HG03342 (cell line): ENCODE data around the gene STARD4.

Source experiments
- ATAC-seq: cut with Tn5 transposase; IDR thresholded peaks from one replicate; pipeline ENCODE4 v1.9.1; 2021; ENCODE audit warnings: mild to moderate bottlenecking, moderate library complexity; ENCODE audit not compliant: unreplicated experiment

STARD4 gene

DNA sequence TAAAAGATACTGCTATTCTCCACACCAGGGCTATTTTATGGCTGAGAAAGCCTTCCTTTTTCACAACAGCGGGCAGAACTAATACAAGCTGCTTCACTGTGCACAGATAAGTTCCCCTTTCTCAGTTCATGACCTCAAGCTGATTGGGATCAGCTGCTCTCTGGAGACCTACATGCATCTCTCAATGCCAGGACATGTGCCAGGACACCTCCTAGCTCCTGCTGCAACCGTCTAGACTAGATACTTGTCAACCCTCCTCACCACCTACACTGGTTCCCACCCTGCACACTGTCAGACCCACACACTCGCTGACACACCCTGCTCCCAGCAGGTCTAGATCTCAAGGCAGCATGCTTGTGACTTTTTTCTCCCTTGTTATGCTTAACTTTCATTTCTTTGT, 39.8 kb downstream of the STARD4 start:
- peak; percentile 55 for ATAC-seq

GRCh38 chr5:111472096-111472495, 40.2 kb downstream of the STARD4 start:
- ATAC-seq: no peak

GRCh38 chr5:111469903-111470302, 42.4 kb downstream of the STARD4 start:
- no peak for ATAC-seq

- no peak for ATAC-seq
These were observed 42.9 kb downstream of the STARD4 start for GRCh38 chr5:111469293-111469896.

DNA sequence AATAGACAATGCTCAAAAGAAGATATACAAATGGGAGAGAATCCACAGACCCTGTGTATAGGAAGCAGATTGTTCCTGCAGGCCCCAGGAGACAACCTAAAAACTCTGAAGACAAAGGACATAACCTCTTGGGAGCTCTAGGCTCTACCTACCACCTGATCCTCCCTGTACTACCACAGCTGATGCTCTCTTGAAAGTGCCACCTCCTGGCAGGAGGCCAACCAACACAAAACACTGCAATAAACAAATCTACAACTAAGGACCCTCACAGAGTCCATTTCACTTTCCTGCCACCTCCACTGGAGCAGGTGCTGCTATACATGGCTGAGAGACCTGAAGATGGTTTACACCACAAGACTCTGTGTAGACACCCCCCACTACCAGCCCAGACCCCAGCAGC, 49.0 kb downstream of the STARD4 start:
- ATAC-seq: no peak

DNA sequence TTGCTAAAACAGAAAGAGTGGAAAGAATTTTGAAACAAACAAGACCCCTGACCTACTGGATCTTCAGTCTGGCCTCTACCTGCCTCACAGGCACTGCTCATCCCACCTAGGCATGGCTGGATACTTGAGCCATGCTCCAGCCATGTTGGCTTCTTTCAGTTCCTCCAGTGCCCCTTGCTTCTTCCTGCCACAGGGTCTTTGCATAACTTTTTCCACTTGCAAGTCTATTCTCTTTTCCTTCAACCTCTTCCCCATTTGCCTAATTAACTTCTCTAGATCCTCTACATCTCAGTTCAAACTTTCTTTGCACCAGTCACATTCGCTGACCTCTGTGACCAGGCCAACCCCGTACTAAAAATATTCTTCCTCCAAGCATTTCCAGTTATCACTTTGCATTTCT, 50.4 kb downstream of the STARD4 start:
- no peak for ATAC-seq

- no peak for ATAC-seq
These were observed 51.1 kb downstream of the STARD4 start for GRCh38 chr5:111461255-111461671.

- ATAC-seq: no peak
These were observed 57.6 kb downstream of the STARD4 start for GRCh38 chr5:111454776-111455175.

GRCh38 chr5:111454198-111454622, 58.1 kb downstream of the STARD4 start:
- ATAC-seq: no peak

DNA sequence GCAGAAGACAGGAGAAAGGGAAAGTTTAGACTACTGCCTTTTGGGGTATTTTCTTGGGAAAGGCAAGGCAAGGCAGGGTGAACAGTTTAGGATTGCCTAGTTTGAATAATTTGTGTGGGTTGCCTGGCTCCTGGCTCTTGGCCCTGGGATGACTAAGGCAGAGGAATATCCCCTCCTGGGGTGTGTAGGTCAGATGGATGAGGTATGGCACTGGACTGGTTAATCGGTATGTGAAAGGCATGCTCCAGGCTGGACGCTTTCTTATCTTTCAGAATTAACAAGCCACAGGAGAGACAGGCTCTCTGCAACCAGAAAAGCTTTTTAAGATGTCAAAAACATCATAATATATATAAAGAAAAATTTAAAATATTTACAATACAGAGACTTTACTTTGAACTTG, 58.6 kb downstream of the STARD4 start:
- ATAC-seq: no peak

DNA sequence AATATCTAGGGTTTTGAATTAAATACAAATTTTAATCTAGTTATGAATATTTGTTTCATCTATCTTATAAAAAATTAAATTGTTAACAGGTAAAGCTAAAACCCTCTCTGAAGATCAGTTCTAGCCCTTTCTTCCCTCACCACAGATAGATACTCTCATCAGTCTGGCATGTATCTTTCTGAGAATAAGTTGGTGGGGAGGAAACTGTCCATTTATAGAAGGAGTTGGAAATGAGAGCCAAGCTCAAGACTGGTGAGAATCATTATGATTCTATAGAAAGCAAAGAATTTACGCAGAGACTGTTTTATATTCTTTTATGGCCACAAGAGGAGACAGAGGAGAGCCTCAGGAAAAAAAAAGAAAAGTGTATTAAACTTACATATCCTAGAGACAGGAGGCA, 59.0 kb downstream of the STARD4 start:
- no peak for ATAC-seq

GRCh38 chr5:111447822-111448221, 64.5 kb downstream of the STARD4 start:
- no peak for ATAC-seq

DNA sequence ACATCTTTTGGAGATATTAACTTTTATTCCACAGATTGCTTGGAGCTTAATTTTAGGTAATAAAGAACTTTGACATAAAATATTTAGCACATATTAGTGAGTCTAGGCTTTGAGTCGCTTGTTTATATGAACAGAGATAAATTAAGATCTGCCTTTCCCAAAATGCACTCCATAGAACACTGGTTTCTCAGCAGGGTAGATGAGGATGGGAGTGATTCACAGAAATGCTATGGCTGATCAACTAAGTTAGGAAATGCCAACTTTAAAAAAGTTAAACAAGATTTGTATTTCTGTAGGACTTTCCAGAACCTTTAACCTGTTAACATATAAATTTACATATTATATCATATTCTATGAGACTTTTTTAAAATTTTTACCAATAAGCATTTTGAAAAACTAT, 65.2 kb downstream of the STARD4 start:
- no peak for ATAC-seq
